Sigmoid colon (tissue), 7 donors: ENCODE results near the gene CFAP46. TPM values are rescaled to one million over a fixed set of nuclear protein-coding genes. Genes with fewer than 3 reads are reported as not detected.
A peak's percentile ranks its signal among the peaks of the same experiment; 100 is the strongest.

ENCODE experiments used
- DNase-seq: peaks from one replicate; pipeline ENCODE4 v3.0.0-alpha.2; 2019
- H3K27ac ChIP-seq, 4 donors: fragments of 200-600 bp; sonication (generic); one replicate each; pipeline ENCODE4 v1.5.1; 2016 to 2019; ENCODE audit warnings: mild to moderate bottlenecking in 1 of 4
- H3K27me3 ChIP-seq, 3 donors: fragments of 200-600 bp; sonication (generic); one replicate each; pipeline ENCODE4 v1.5.1; 2019; ENCODE audit warnings: mild to moderate bottlenecking in 1 of 3
- H3K36me3 ChIP-seq, 4 donors: fragments of 200-600 bp; sonication (generic); one replicate each; pipeline ENCODE4 v1.5.1; 2016 to 2019
- H3K4me1 ChIP-seq, 4 donors: fragments of 200-600 bp; sonication (generic); one replicate each; pipeline ENCODE4 v1.5.1; 2017 to 2019
- H3K4me3 ChIP-seq, 4 donors: fragments of 200-600 bp; sonication (generic); one replicate each; pipeline ENCODE4 v1.5.1; 2017 to 2019; ENCODE audit warnings: mild to moderate bottlenecking in 2 of 4, moderate library complexity in 1 of 4
- H3K9me3 ChIP-seq, 4 donors: fragments of 200-600 bp in 3 of 4; sonication (generic) in 3 of 4; one replicate each; pipeline versions ENCODE4 v1.5.1 to v1.6.1; 2013 to 2019
- EP300 ChIP-seq, 4 donors: sonication (generic); formaldehyde crosslinking; IDR thresholded peaks; one replicate each; pipeline ENCODE4 v1.6.1; 2017; ENCODE audit warnings: antibody characterized with exemption in 4 of 4
- POLR2A ChIP-seq, 2 donors: fragments of 450-650 bp; IDR thresholded peaks; one replicate each; pipeline ENCODE4 v1.6.1; 2016; ENCODE audit warnings: antibody characterized with exemption in 2 of 2, mild to moderate bottlenecking in 2 of 2, moderate library complexity in 2 of 2
- POLR2AphosphoS5 ChIP-seq, 4 donors: sonication (generic); formaldehyde crosslinking; IDR thresholded peaks; one replicate each; pipeline ENCODE4 v1.6.1; 2017; ENCODE audit warnings: antibody characterized with exemption in 4 of 4
- WGBS, 2 donors: extraction: QIAGEN DNeasy Blood & Tissue Kit; methylation state at CpG; one replicate each; pipeline ENCODE4 v1.1.7; 2013; 5-methylcytosine and 5-hydroxymethylcytosine counted together
- intact Hi-C: fragments of 100-400 bp; cut with DNase I; formaldehyde crosslinking; loops from one replicate; pipeline ENCODE4 v1.15.1; 2023
- polyA plus RNA-seq, 3 donors: library from polyadenylated mRNA; stranded (reverse); fragments of 200-250 nt; gene quantifications; one replicate each; pipeline ENCODE4 v1.2.3, GENCODE V29; 2013
- total RNA-seq, 4 donors: library from RNA; depleted of rRNA; stranded (reverse); fragments of >200 nt; gene quantifications; one replicate each; pipeline ENCODE4 v1.1.0, GENCODE V29; 2016
- TF ChIP-seq, protein P1 (sequence below), 4 experiments: fragments of 450-650 bp in 3 of 4; fragments of 200-600 bp in 1 of 4; IDR thresholded peaks; one replicate each; pipeline ENCODE4 v1.5.1; 2016 to 2019; ENCODE audit warnings: antibody characterized with exemption in 4 of 4, mild to moderate bottlenecking in 3 of 4, moderate library complexity in 2 of 4
- donor health status: healthy with polysubstance abuse.
- donor health status: Bipolar disorder and iron deficiency.
- donor health status: healthy.

The CFAP46 gene
- total and polyA plus RNA-seq, 7 donors, result 0.10 to 1.7 (median 0.38) TPM; not detected in 3

- Histone ChIP-seq H3K9me3 (no peaks in the 10 kb centered on the region), H3K36me3 (peaks cover 0 to 2% (median 0%) of the 10 kb centered on the region in 4 donors), H3K4me1 (peaks cover 0 to 44% (median 40%) of the 10 kb centered on the region in 4 donors), H3K27ac (no peak overlapping the region), H3K4me3 (no peak overlapping the region), H3K27me3 (peaks cover 53 to 64% (median 59%) of the 10 kb centered on the region in 3 donors)
- intact Hi-C loops, result loop anchor here (10.0 kb wide), 1 partner anchor 334 kb away; no protein-coding TSS in a partner anchor
- WGBS, 2 donors, result 5 to 6% methylated on average over 30 of the region's 30 CpGs
- TF ChIP-seq POLR2A (IDR thresholded peaks at IDR 0.05) (no peak), EP300 (IDR thresholded peaks at IDR 0.05) (no peak), POLR2AphosphoS5 (IDR thresholded peaks at IDR 0.05) (no peak)
- TF ChIP-seq, protein P1, sequence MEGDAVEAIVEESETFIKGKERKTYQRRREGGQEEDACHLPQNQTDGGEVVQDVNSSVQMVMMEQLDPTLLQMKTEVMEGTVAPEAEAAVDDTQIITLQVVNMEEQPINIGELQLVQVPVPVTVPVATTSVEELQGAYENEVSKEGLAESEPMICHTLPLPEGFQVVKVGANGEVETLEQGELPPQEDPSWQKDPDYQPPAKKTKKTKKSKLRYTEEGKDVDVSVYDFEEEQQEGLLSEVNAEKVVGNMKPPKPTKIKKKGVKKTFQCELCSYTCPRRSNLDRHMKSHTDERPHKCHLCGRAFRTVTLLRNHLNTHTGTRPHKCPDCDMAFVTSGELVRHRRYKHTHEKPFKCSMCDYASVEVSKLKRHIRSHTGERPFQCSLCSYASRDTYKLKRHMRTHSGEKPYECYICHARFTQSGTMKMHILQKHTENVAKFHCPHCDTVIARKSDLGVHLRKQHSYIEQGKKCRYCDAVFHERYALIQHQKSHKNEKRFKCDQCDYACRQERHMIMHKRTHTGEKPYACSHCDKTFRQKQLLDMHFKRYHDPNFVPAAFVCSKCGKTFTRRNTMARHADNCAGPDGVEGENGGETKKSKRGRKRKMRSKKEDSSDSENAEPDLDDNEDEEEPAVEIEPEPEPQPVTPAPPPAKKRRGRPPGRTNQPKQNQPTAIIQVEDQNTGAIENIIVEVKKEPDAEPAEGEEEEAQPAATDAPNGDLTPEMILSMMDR (IDR thresholded peaks at IDR 0.05), result no peak
- DNase-seq, result no peak
These were observed 153.5 kb downstream of the CFAP46 start for GRCh38 chr10:132788831-132789219.

DNA sequence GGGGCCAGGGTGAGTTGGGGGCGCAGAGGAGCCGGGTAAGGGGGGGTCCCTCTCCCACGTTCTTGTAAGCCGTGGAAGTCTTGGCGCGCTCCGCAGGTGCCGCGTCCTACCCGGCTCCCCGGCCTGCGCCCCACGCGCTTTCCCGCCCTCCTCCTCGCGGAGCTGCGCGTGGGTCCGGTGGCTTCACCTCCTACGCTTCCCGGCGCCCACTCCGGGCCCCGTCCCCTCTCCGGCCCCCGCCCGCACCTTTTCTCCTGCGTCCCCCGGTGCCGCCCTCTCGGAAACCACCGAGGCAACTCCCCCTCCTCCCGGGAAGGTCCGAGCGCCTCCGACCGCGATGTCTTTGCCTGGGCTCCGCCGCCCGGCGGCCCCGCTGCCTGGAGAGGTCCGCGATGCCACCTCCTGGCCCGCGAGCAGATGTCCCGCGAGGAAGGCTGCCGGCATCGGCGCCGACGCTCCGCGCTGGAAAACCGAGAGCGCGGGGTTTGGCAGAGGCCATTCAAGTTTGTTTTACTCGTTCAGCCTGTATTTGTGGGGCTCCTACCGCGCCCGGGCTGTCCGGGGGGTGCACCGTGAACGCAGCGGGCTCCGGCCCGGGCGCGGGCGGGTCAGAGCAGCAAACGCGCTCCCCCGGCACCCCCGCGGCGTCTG, 154.1 kb downstream of the CFAP46 start:
- no peak for DNase-seq
- Histone ChIP-seq H3K9me3 (no peaks in the 10 kb centered on the region), H3K27me3 (peaks cover 54 to 64% (median 62%) of the 10 kb centered on the region in 3 donors), H3K27ac (no peak overlapping the region), H3K4me3 (peak overlapping the region in 2 of 4 donors; percentile 5 to 21), H3K4me1 (peaks cover 0 to 44% (median 40%) of the 10 kb centered on the region in 4 donors), H3K36me3 (peaks cover 0 to 7% (median 0%) of the 10 kb centered on the region in 4 donors)
- 2 to 4% methylated on average over 79 of the region's 79 CpGs for WGBS, 2 donors
- intact Hi-C loops, result loop anchor here (10.0 kb wide), 1 partner anchor 334 kb away; no protein-coding TSS in a partner anchor
- TF ChIP-seq POLR2A (IDR thresholded peaks at IDR 0.05) (no peak), POLR2AphosphoS5 (IDR thresholded peaks at IDR 0.05) (no peak), EP300 (IDR thresholded peaks at IDR 0.05) (no peak)
- TF ChIP-seq, protein P1 (IDR thresholded peaks at IDR 0.05), result peak in 1 of 4 experiments; percentile 14

DNA sequence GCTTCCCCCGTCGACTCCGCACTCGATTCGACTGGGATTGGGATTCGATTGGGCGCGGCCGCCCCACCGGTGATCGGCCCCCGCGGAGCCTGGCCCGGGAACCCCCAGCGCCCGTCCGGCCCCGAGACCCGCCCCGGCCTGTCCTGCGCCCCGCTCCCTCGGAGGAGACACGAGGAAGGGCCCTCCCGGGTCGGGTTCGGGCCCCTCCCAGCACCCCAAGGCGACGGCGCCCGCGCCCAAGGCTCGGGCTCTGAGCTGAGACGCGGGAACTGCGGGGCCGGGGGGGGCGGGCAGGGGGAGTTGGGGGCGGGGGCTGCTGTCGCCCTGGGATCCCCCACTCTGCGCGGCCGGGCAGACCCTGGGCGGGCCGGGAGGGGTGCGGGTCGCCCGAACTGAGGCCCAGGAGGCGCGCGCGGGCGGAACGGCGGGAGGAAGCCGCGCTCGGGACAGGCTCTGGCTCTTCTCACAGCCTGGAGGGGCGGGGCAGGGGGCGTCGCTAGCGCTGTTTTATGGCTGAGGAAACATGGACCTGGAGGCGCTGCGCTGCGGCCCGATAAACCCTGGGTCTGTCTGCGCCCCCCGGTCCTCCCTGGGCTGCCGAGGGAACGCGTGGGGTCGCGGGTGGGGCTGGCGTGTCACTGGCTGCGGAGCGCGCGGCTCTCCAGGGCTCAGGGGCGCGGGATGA, 154.7 kb downstream of the CFAP46 start:
- H3K9me3 ChIP-seq, result no peaks in the 10 kb centered on the region
- no peak for DNase-seq
- intact Hi-C loops, result loop anchor here (10.0 kb wide), 1 partner anchor 333 kb away; no protein-coding TSS in a partner anchor
- 1 to 4% methylated on average over 80 of the region's 80 CpGs for WGBS, 2 donors
- no peak overlapping the region for H3K27ac ChIP-seq
- TF ChIP-seq EP300 (IDR thresholded peaks at IDR 0.05) (no peak), POLR2A (IDR thresholded peaks at IDR 0.05) (no peak), POLR2AphosphoS5 (IDR thresholded peaks at IDR 0.05) (no peak)
- TF ChIP-seq, protein P1 (IDR thresholded peaks at IDR 0.05), result no peak
- peaks cover 0 to 44% (median 40%) of the 10 kb centered on the region in 4 donors for H3K4me1 ChIP-seq
- H3K4me3 ChIP-seq, result peak overlapping the region in 2 of 4 donors; percentile 5 to 21
- H3K36me3 ChIP-seq, result peaks cover 0 to 14% (median 2%) of the 10 kb centered on the region in 4 donors
- peaks cover 54 to 70% (median 62%) of the 10 kb centered on the region in 3 donors for H3K27me3 ChIP-seq

DNA sequence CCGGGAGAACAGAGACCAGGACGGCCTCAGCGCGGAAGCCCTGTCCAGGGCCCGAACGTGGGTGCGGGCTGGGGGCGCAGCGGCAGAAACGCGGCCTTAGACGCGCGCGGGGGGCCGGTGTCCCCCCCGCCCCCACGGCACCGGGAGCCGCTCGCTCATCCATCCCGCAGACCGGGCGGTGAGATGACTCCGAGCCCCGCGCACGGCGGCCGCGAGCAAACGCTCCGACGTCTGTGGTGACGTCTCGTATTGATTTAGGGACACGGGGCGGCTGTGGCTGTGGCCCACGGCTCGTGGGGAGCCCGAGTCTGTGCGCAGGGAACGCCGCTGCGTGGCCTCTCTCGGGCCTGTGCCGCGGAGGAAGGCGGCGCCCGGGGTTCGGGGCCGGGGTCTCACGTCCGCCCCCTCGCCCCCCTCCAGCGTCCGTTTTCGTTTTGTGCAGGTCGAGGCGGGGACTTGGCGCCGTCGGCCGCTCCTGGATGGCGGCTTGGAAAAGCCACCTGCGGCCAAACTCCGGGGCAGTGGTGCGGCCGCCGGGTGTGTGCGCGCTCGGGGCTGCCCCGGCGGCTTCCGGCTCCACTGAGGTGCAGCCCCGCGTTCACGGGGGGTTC, 155.4 kb downstream of the CFAP46 start:
- intact Hi-C loops, result loop anchor here (10.0 kb wide), 1 partner anchor 332 kb away; no protein-coding TSS in a partner anchor
- DNase-seq, result no peak
- no peaks in the 10 kb centered on the region for H3K9me3 ChIP-seq
- H3K27me3 ChIP-seq, result peaks cover 54 to 75% (median 62%) of the 10 kb centered on the region in 3 donors
- H3K36me3 ChIP-seq, result peaks cover 0 to 20% (median 6%) of the 10 kb centered on the region in 4 donors
- peaks cover 0 to 44% (median 40%) of the 10 kb centered on the region in 4 donors for H3K4me1 ChIP-seq
- peak overlapping the region in 2 of 4 donors; percentile 5 to 21 for H3K4me3 ChIP-seq
- no peak overlapping the region for H3K27ac ChIP-seq
- 2 to 4% methylated on average over 80 of the region's 80 CpGs for WGBS, 2 donors
- TF ChIP-seq, protein P1 (IDR thresholded peaks at IDR 0.05), result no peak
- TF ChIP-seq POLR2AphosphoS5 (IDR thresholded peaks at IDR 0.05) (no peak), EP300 (IDR thresholded peaks at IDR 0.05) (no peak), POLR2A (IDR thresholded peaks at IDR 0.05) (no peak)
